GM21526 (cell line): ENCODE data around the gene GCGR.

ENCODE experiments used
- ATAC-seq: cut with Tn5 transposase; IDR thresholded peaks from one replicate; pipeline ENCODE4 v1.9.1; 2021; ENCODE audit warnings: moderate library complexity; ENCODE audit not compliant: unreplicated experiment, low FRiP score

GCGR gene

DNA sequence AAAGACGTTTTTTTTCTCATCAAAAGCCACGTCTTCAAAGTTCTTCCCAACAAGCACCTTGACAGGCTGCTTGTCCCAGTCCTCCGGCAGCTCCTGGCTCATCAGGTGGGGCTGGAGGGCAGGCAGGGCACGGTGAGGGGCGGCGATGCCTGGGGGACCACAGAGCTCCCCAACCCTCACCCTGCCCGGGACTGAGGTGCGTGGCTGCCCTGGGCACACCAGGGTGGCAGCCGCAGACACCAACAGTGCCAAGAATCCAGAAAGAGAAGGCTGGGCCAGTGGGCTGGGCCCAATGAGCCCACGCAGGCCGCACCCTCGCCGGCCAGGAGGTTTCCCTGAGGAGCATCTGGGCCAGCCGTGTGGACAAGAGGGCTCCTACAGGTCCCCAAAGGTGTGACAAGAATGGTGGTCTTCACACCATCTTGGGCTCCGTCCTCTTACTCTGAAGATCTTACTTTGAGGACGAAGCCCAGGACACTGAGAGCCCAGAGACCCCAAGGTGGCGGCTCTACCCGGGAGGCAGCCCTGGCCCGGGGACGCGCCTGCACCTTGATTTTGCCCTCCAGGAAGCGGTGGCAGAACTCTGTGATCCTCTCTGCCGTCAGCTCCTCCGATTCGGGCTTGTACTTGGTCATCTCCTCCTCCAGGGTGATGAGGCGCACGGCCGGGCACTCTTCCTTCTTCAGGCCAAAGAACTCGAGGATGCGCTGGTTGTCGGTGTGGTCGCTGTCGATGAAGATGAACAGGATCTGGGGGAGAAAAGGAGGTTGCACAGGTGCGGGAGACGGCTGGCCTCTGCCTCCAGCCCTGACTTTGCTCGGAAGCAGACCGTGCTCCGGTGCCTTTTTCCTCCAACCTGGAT is 42.2 kb downstream of the GCGR start:
- ATAC-seq = no peak

DNA sequence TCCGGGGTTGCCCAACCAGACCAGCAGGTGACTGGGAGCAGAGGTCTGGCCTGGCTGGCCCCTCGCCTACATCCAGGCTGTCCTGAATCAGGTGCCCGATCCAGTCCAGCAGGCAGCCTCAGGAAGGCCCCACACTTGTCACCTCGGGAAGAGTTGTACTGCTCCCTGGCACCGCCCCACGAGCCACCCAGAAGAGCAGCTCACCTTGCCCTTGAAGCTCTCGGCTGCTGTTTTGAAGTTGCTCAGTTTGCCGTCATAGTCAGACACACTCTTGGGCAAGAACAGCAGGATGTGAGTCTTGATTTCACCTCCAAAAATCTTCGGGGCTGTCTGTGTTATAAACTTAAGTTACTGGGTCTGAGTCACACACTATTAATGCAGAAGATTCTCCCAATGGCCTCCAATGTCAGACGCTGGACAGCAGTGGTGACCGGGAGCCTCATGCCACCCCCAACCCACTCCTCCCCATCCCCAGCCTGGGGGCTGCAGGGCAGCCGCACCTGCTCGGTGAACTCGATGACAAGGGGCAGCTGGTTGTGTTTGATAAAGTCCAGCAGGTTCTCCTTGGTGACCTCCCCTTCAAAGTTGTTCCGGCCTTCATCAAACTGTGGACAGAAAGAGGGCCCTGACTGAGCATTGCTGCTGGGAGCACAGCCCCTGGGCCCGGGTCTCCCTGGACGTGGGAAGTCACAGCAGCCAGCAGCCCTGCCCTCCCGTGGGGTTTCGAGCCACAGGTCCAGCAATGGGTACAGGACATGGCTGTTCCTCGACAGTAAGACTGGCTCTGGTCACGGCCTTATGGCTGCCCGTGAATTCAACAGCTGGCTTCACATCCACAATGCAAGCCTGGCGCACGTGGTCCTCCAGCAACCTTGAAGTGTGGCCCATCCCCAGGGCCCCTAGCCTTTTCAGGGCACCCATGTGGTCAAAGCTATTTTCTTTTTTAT is 43.1 kb downstream of the GCGR start:
- ATAC-seq = no peak

DNA sequence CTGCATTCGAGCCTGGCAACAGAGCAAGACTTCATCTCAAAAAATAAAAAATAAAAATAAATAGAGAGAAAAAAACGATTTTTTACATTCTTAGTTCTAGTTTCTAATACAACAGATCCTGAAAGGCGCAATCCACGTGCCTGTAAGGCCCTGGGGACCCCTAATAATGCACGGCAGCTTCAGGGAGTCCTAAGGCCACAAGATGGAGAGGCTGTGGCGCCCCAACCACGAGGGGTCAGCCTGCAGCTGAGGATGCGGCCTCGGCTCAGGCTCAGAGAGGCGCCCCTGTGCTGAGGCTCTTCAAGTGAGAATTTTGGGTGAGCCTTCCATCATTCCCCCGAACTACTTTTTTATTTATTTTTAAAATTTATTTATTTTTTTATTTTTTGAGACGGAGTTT is 45.5 kb downstream of the GCGR start:
- ATAC-seq = no peak

DNA sequence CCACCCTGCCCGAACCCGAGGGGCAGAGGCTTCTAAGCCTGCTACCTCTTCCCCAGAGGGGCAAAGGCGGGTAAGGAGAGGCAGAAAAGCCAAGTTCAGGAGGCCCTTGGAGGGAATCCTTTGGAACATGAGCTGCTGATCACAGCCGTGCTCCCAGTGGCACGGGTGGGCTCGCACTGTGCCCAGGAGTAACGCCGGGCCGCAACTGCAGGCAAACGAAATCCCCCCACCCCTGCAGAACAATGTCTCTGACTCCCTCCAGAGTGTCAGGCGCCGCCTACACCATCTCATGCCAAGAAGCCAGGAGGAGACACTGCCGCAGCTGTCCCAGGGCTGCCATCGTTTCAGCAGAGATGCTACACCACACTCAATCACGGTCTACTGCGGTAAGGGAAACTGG is 47.5 kb downstream of the GCGR start:
- ATAC-seq = no peak

- ATAC-seq = no peak
Measured at GRCh38 chr17:81852237-81852636, 48.3 kb downstream of the GCGR start.

DNA sequence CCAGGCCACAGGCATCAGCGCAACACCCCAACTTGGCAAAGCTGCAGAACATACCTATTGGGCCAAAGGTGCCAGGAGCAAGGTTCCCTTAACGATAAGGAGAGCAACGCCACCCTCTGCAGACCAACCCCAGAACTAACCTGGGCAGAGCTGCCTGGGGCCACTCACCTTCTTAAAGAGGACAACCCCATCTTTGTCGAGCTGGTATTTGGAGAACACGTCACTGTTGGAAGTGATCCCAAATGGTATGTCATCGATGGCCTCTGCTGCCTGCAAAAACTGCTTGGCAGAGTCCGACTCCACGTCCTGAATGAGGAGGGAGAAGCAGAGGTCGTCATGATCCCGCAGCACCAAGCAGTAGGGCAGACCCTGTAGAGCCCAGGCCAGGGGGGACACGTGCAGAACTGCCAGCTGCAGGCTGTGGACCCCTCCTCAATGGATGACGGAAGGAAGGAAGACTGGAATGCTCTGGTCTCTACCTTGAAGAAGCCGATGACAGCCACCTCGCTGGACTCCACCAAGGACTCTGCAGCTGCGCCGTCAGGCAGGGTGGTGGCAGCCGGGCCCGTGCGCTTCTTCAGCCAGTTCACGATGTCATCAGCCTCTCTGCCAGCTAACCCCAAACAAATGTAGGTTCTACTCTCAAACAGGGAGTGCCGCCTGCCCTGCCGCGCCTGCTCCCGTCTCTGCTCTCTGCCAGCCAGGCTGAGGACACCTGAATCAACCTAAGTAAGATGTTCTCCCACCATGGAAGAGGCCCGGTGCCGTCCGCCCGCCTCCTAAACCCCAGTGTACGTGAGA is 51.2 kb downstream of the GCGR start:
- ATAC-seq = no peak

DNA sequence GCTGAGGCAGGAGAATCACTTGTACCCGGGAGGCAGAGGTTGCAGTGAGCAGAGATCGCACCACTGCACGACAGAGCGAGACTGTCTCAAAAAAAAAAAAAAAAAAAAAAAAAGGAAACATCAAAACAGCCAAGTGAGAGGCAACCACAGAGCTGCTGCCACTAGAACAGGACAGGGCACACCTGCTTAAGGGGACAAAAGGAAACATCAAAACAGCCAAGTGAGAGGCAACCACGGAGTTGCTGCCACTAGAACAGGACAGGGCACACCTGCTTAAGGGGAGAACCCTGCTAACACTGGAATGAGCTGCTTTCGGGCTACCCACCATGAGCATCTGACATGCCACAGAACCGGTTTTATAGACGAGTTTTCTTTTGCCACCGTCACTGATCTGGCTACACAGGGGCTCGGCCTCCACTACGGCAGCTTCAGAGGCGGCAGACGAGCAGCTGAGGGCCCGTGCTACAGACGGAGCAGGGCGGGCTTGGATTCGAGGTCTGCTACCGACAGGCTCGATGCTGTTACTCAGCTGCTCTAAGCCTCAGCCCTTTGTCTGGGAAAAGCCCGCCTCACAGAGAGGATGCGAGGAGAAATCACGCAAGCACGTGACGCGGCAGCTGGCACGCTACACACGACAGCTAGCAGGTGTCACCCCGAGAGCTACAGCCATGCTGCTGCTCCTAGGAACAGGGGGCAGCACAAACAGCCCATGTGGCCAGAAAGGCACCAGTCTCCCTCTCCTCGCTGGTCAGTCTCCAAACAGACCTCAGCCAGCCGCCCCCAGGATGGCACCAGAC is 54.4 kb downstream of the GCGR start:
- no peak for ATAC-seq

DNA sequence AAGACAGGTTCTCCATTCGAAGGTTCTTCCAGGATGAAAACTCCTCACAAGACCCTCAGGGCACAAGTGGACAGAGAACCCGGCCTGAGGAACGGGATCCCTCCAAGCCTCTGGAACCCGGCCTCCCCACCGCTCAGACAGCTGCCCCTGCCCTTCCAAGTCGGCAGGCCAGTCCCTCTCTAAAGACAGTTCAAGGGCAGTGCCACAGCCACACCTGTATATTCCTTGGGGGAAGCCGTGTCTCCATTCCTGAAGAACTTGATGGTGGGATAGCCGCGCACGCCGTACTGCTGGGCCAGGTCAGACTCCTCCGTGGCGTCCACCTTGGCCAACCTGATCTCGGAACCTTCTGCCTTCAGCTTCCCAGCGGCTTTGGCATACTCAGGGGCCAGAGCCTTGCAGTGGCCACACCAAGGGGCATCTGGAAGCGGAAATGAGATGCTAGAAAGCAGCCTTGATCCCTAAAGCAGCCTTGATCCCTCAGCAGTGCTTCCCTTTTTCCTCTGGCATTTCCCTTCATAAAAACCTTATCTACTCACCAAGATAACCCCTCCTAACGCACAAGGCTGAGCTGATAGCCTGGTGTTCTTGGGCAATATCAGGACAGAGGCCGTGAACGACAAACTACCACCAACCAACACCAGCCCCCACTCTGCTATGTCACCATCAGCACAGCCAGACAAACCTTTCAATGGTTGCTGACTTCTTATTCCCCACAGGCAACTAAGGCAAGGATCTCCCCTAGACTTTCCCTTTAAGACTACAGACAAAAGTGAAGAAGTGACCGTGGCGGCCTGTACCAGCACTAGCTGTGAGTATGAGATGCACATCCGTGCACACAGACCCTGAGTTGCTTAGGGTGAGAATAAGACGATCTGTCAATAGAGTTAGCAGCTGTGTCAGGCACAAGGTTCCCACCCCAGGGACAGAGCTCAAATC is 55.3 kb downstream of the GCGR start:
- ATAC-seq = no peak

- no peak for ATAC-seq
Measured at GRCh38 chr17:81859906-81860755, 56.2 kb downstream of the GCGR start, which contains the start of gene P4HB. TSS of gene P4HB (minus strand) at chr17:81860535. CDS start at chr17:81860471, 64 bp downstream.

DNA sequence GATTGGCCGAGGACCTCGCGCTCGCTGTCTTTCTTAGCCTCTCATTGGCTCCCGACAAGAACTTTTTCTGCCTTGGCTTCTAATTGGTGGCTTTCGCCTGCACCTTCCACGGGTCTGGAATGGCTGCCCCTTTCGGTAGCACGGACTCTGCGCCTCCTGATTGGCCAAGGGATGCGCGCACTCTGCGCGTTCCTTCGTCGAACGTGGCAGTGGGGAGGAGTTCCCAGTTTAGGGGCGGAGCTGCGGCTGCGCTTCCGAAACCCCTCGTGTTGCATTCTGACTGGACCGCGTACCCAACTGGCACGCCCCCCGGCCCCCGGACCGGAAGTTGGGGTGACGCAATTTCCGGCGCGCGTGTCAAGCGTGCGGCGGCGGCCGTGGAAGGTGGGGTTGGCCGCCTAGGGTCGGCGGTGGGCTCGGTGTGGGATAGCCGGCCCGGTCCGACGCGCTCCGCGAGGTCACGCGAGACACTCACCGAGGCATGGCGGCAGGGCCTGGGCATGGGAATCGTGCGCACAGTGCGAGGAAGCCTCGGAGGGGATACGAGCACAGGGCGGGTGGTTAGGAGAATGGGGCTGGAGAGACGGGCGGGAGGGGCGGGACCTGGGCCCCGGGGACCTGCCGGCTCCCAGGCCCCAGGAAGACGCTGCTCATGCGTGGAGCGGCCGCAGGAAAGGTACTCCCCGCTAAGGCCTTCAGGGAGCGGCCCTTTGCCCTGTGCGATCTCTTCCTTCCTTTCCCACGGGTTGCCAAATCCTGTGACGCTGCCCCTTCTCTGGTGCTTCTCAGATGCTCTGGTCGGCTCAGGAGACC is 57.0 kb downstream of the GCGR start:
- peak; percentile 68 for ATAC-seq

- no peak for ATAC-seq
Measured at GRCh38 chr17:81863123-81863675, 59.2 kb downstream of the GCGR start.
